ENCODE results near the gene PRR23B.
"Not testable (repeated sequence)": the region's sequence is repeated elsewhere in the genome, so short reads cannot be mapped to it uniquely, and the experiment has no call there.

DNA sequence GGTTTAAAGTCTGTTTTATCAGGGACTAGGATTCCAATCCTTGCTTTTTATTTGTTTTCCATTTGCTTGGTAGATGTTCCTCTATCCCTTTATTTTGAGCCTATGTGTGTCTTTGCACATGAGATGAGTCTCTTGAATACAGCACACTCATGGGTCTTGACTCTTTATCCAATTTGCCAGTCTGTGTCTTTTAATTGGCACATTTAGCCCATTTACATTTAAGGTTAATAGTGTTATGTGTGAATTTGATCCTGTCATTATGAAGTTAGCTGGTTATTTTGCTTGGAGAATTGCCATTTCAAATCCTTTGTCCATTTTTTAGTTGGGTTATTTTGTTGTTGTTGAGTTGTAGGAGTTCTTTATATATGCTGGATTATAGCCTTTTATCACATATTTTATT is 9.8 kb upstream of the PRR23B start:
- TF ChIP-seq, protein P1, sequence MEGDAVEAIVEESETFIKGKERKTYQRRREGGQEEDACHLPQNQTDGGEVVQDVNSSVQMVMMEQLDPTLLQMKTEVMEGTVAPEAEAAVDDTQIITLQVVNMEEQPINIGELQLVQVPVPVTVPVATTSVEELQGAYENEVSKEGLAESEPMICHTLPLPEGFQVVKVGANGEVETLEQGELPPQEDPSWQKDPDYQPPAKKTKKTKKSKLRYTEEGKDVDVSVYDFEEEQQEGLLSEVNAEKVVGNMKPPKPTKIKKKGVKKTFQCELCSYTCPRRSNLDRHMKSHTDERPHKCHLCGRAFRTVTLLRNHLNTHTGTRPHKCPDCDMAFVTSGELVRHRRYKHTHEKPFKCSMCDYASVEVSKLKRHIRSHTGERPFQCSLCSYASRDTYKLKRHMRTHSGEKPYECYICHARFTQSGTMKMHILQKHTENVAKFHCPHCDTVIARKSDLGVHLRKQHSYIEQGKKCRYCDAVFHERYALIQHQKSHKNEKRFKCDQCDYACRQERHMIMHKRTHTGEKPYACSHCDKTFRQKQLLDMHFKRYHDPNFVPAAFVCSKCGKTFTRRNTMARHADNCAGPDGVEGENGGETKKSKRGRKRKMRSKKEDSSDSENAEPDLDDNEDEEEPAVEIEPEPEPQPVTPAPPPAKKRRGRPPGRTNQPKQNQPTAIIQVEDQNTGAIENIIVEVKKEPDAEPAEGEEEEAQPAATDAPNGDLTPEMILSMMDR (IDR thresholded peaks at IDR 0.05; ENCODE audit: low read depth, low read length) = not testable (repeated sequence)
- TF ChIP-seq MYC (IDR thresholded peaks at IDR 0.05; ENCODE audit: low read depth, low read length) = not testable (repeated sequence)

Measured in NB4 (cell line).